AG09319 (cell line): ENCODE results near the gene VAC14.
"Not testable (repeated sequence)": the region's sequence is repeated elsewhere in the genome, so short reads cannot be mapped to it uniquely, and the experiment has no call there.

Experiments
- DNase-seq: peaks from one replicate; pipeline ENCODE4 v3.0.0-alpha.2; 2010; ENCODE audit warnings: low read depth; ENCODE audit errors: extremely low read depth
- CTCF ChIP-seq: IDR thresholded peaks from 2 replicates; pipeline ENCODE4 v1.5.1; 2011; ENCODE audit warnings: low read depth, mild to moderate bottlenecking, inconsistent platforms, low read length, moderate library complexity

VAC14 gene

GRCh38 chr16:70746708-70747424 is 54.1 kb downstream of the VAC14 start:
- peak; percentile 81 for DNase-seq
- TF ChIP-seq CTCF, result no peak

GRCh38 chr16:70746040-70746707 is 54.8 kb downstream of the VAC14 start:
- peak; percentile 66 for DNase-seq
- no peak for TF ChIP-seq CTCF

GRCh38 chr16:70745536-70746025 is 55.4 kb downstream of the VAC14 start:
- TF ChIP-seq CTCF, result no peak
- DNase-seq, result no peak

GRCh38 chr16:70744366-70744765 is 56.6 kb downstream of the VAC14 start:
- DNase-seq, result no peak

GRCh38 chr16:70743791-70744190 is 57.2 kb downstream of the VAC14 start:
- DNase-seq, result no peak
- no peak for TF ChIP-seq CTCF

More at GRCh38 chr16:70744366-70744765, 56.6 kb downstream of the VAC14 start:
- no peak for TF ChIP-seq CTCF

GRCh38 chr16:70742967-70743366 is 58.0 kb downstream of the VAC14 start:
- DNase-seq, result not testable (repeated sequence)

- no peak for TF ChIP-seq CTCF
- DNase-seq, result no peak
These were observed 59.2 kb downstream of the VAC14 start for GRCh38 chr16:70741783-70742125.
